Hepatic stellate cell (primary cell): Measurements from ENCODE around the gene PIH1D1.
A peak's percentile ranks its signal among the peaks of the same experiment; 100 is the strongest.
"Not testable (repeated sequence)": the region's sequence is repeated elsewhere in the genome, so short reads cannot be mapped to it uniquely, and the experiment has no call there.

Experiments
- DNase-seq: peaks from one replicate; pipeline ENCODE4 v3.0.0; 2011; ENCODE audit warnings: low spot score

Gene PIH1D1

GRCh38 chr19:49455773-49456172, 4.2 kb upstream of the PIH1D1 start:
- no peak for DNase-seq

DNA sequence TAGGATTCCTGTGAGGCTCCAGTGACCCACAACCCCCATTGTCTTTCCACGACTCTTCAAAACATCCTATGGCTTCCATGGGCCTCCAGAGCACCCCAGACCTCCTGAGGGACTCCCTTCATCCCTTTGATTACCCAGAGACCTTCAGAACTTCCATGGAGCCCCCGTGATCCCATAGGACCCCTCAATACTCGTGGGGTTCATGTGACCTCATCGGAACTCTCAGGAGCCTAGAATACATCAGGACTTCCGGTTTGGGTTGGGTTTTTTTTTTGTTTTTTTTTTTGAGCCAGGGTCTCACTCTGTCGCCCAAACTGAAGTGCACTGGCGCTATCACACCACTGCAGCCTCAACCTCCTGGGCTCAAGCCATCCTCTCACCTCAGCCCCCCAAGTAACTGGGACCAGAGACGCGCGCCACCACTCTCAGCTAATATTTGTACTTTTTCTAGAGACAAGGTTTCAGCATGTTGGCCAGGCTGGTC, 2.2 kb upstream of the PIH1D1 start:
- DNase-seq: no peak

GRCh38 chr19:49453013-49453756, 1.6 kb upstream of the PIH1D1 start, which contains the start of gene ALDH16A1:
Gene ALDH16A1 (plus strand): TSS chr19:49453225. CDS start chr19:49453332, 107 bp downstream.
- peak; percentile 99 for DNase-seq

DNA sequence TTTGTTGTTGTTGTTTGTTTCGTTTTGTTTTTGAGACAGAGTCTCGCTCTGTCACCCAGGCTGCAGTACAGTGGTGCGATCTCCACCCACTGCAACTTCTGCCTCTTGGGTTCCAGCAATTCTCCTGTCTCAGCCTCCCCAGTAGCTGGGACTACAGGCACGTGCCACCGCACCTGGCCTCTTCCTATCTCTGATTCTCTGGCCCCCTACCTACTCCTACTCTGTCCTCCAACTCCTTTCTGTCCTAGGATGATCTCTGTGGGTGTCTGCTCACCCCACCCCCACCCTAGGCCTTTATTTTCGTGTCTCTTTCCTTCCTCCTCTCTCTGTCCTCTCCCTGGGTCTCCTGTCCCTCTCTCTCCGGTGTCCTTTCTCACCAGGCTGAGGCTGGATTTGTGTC, 1.2 kb downstream of the PIH1D1 start:
- no peak for DNase-seq

DNA sequence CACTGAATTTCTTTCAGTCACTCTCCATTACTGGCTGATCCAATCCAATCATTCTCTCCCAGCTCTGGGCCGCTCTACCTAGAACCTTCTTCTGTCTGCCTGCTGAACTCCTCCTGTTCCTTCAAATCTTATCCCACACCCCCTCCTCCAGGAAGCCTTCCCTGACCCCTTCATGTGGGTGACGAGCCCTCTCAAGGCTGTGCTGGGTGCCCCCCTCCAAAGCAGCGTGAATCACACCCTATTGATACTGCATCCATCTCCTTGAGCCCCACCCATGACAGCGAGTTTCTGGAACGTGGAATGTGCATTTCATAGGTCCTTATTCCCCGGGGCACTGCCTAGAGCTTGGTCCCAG, 3.2 kb downstream of the PIH1D1 start:
- DNase-seq: no peak

DNA sequence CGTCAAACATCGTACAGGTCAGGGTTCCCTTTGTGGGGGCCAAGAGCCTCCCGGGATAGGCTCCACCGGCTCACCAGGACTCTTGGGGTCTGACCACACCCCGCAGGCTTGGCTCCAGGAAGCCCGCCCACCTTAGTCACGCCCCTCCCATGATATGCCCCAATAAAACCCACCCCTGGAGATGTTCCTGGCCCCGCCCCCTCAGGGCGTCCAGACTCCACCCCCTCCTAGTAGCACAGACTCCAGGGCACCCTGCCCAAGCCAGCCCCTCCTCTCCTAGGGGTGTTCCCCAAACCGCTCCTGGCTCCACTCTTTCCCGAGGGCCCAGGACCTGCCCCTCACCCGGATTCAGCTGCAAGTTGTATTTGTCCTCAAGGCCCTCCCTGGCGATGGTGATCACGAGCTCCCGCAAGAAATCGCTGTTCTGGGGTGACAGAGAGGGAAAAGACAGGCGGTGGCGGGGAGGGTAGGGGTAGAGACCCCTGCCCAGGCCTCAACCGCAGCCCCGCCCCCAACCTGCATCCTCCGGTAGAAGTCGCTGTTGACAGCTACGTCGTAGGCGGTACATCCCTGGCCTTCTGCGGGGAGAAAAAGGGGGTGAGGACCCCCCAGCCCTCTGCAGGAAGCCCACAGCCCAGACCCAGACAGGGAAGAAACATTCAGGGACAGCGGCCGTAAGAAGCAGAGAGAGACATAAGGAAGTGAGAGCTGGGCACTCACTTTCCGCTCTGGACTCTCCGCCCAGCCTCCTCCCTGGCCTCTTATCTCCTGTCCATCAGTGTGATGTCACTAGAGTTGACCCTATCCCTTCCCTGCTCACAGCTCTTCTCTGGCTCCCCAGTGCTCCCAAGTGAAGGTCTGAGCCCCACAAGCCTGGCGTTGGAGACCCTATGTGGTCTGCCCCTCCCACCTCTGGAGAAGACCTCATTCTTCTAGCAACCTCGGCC, 3.9 kb downstream of the PIH1D1 start:
- DNase-seq: no peak

GRCh38 chr19:49445997-49446396, 5.6 kb downstream of the PIH1D1 start:
- no peak for DNase-seq

GRCh38 chr19:49444100-49444700, 7.4 kb downstream of the PIH1D1 start:
- not testable (repeated sequence) for DNase-seq

GRCh38 chr19:49443366-49444099, 8.1 kb downstream of the PIH1D1 start:
- peak; percentile 96 for DNase-seq

GRCh38 chr19:49442771-49443365, 8.7 kb downstream of the PIH1D1 start:
- DNase-seq: peak; percentile 94

DNA sequence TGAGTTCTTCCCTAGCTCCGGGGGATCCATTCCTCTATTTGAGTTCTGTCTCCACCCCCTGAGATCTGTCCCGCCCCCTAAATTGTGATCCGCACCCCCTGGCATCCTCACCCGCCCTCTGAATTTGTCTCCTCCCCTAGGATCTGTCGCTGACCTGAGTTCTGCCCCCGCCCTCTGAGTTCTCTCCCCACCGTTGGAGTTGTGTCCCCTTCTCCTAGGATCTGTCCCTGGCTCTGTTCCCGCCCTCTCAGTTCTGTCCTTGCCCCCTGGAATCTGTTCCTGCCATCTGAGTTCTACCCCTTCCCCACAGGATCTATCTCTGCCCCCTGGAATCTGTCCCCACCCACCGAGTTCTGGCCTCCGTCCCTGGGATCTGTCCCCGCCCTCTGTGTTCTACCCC, 9.3 kb downstream of the PIH1D1 start:
- no peak for DNase-seq

GRCh38 chr19:49441960-49442350, 9.7 kb downstream of the PIH1D1 start:
- no peak for DNase-seq

DNA sequence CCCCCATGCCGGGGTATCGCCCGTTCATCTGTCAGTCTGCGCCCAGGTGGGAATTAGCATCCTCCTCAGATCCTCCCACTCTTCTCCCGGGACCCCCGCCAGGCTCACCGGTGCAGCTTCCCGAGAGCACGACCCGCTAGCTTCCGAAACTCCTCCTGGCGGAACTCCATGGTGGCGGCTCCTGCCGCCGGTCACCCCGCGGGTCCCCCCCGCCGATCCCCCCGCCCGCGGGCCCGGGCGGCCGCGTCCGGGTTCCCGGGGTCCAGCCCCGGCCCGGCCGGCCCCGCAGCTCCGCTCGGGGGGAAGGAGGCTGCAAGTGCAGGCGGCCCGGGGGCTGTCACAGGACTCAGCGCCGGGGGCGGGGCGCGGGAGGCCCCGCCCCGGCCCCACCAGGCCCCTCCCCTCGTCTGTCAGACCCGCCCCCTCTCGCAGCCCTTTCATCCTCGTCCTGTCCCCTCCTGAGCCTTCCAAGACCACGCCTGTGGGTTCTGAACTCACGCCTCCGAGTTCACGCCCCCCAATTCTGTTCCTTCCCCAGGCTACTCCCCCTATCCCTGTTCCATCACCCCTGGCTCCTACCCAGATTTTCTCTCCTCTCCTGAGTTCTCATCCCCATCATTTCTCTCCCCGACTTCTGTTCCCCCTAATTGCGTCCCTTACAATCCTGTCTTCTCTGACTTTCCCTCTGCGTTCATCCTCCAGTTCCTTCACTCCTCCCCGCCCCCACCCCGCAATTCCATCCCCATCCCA, 10.2 kb downstream of the PIH1D1 start, which contains the start of gene SLC17A7:
SLC17A7 (minus strand) TSS at position 318 of the 750 bp plus-strand sequence; CDS start at position 170, 148 bp downstream.
- no peak for DNase-seq

- DNase-seq: no peak
Measured at GRCh38 chr19:49440439-49441209, 11.0 kb downstream of the PIH1D1 start.

- no peak for DNase-seq
Measured at GRCh38 chr19:49439836-49440235, 11.8 kb downstream of the PIH1D1 start.

- DNase-seq: no peak
Measured at GRCh38 chr19:49438261-49438660, 13.4 kb downstream of the PIH1D1 start.

DNA sequence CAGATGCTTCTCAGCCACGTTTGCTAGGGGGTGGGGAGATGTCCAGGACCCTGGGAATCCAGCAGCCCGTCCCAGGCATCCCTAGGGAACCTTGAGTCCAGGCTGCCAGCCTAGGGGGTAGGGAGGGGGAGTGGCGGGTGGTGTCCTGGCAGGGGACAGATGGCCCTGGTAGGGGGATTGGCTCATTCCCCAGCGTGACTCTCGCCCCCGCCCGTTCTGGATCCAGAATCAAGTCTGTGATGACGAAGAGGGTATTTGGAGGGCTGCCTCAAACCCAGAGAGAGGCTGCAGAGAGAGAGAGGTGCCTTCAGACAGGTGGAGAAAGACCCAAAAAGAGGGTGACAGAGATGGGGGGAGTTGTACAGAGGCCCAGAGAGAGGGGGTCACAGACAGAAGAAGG, 14.4 kb downstream of the PIH1D1 start:
- no peak for DNase-seq

DNA sequence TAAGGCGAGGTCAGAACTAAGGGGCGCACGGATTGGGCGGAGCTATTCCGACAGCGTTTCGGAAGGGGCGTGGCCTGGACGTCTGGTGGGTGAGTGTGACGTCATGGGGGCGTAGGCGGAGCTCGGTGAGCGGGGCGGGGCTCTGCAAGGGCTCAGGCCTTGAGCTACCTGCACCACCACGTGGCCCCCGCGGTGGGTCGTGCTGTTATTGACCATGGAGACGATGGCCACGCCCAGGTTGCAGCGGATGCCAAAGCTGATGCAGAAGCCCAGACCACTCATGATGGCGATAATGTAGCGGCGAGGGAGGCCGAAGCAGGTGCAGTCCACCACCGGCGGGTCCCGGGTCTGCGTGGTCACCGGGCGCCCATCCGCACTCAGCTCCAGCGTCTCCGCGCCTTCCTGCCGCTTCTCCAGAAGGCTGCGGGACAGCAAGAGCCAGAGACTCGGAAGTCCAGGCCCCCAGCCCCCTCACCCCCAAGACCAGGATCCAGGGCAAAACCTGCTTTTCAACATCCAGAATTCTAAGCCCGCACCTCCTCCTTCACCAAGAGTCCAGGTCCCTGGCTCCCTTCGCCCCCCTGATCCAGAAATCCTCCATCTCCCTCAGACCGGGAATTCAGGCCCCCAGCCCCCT, 15.1 kb downstream of the PIH1D1 start:
- DNase-seq: no peak

- DNase-seq: no peak
Measured at GRCh38 chr19:49435670-49436069, 15.9 kb downstream of the PIH1D1 start.
